OCI-LY3 (cell line): ENCODE results near the gene MYL4.
"Not testable (repeated sequence)": the region's sequence is repeated elsewhere in the genome, so short reads cannot be mapped to it uniquely, and the experiment has no call there.

Source experiments
- H2AFZ ChIP-seq: fragments of 200-600, 300-600 bp; shearing (Covaris generic); 2 replicates; pipeline ENCODE4 v1.6.0; 2014; ENCODE audit warnings: antibody characterized with exemption, low read depth, low read length
- H3K27ac ChIP-seq: fragments of 200-600, 300-600 bp; sonication (generic); 2 replicates; pipeline ENCODE4 v1.5.1; 2014; ENCODE audit warnings: mild to moderate bottlenecking, low read length, moderate library complexity, mixed read lengths
- H3K27me3 ChIP-seq: fragments of 200-600, 300-600 bp; sonication (generic); 2 replicates; pipeline ENCODE4 v1.6.1; 2014; ENCODE audit warnings: low read depth, low read length, mixed read lengths
- H3K36me3 ChIP-seq: fragments of 200-600, 300-600 bp; sonication (generic); replicated peaks from 2 replicates; pipeline ENCODE3; 2014; ENCODE audit warnings: low read depth, low read length, mixed read lengths
- H3K4me1 ChIP-seq: fragments of 300-600, 200-600 bp; sonication (generic); 2 replicates; pipeline ENCODE4 v1.6.1; 2014; ENCODE audit warnings: low read length, mixed read lengths
- H3K4me2 ChIP-seq: fragments of 200-600, 300-600 bp; sonication (generic); 2 replicates; pipeline ENCODE4 v1.6.1; 2014; ENCODE audit warnings: low read length, mixed read lengths
- H3K4me3 ChIP-seq: fragments of 300-600, 200-600 bp; sonication (generic); 2 replicates; pipeline ENCODE4 v1.5.1; 2014; ENCODE audit warnings: antibody characterized with exemption, mild to moderate bottlenecking, low read length, moderate library complexity
- H3K79me2 ChIP-seq: fragments of 300-600, 200-600 bp; shearing (Covaris generic); 2 replicates; pipeline ENCODE4 v1.6.1; 2014; ENCODE audit warnings: mild to moderate bottlenecking, low read length, mixed read lengths
- H3K9ac ChIP-seq: fragments of 300-600, 200-600 bp; shearing (Covaris generic); 2 replicates; pipeline ENCODE4 v1.6.0; 2014; ENCODE audit warnings: mild to moderate bottlenecking, low read length, moderate library complexity
- H3K9me3 ChIP-seq: fragments of 200-600, 300-600 bp; shearing (Covaris generic); 2 replicates; pipeline ENCODE4 v1.6.1; 2014; ENCODE audit warnings: low read length, mixed read lengths; ENCODE audit not compliant: insufficient read depth
- H4K20me1 ChIP-seq: fragments of 200-600, 300-600 bp; sonication (generic); 2 replicates; pipeline ENCODE4 v1.6.1; 2016; ENCODE audit warnings: low read length, mixed read lengths; ENCODE audit not compliant: insufficient read depth
- CTCF ChIP-seq: fragments of 200-600, 300-600 bp; sonication (generic); IDR thresholded peaks from 2 replicates; pipeline ENCODE4 v1.5.1; 2014; ENCODE audit warnings: antibody characterized with exemption, low read length, low read depth
- EZH2phosphoT487 ChIP-seq: fragments of 200-600 bp; shearing (Covaris generic); IDR thresholded peaks from 2 replicates; pipeline ENCODE4 v1.6.1; 2018; ENCODE audit warnings: antibody characterized with exemption, mixed run types, low read depth

Gene MYL4

GRCh38 chr17:47208744-47209488 lies at the start of gene MYL4:
Gene MYL4 (plus strand): TSS chr17:47209348. CDS start chr17:47209423, 75 bp downstream.
- H2AFZ ChIP-seq, result no peak within 1 kb of the TSS
- TF ChIP-seq EZH2phosphoT487, result no peak
- no peak for TF ChIP-seq CTCF
- H4K20me1 ChIP-seq, result no peaks in the 10 kb centered on the region
- H3K9ac ChIP-seq, result no peak within 1 kb of the TSS
- no peaks in the 10 kb centered on the region for H3K36me3 ChIP-seq
- H3K9me3 ChIP-seq, result no peaks in the 10 kb centered on the region; the same call in 1 of the 2 replicates
- H3K27ac ChIP-seq, result no peak within 1 kb of the TSS
- peaks cover 3% of the 10 kb centered on the region; the same call in 1 of the 2 replicates for H3K27me3 ChIP-seq
- H3K4me1 ChIP-seq, result peaks cover 49% of the 10 kb centered on the region
- no peaks in the 10 kb centered on the region for H3K79me2 ChIP-seq
- H3K4me3 ChIP-seq, result no peak within 1 kb of the TSS
- no peak within 1 kb of the TSS for H3K4me2 ChIP-seq

- H3K27me3 ChIP-seq, result no peaks in the 10 kb centered on the region
- H4K20me1 ChIP-seq, result no peaks in the 10 kb centered on the region
- peaks cover 27% of the 10 kb centered on the region for H3K36me3 ChIP-seq
- H3K27ac ChIP-seq, result peak overlapping the region; percentile 22
- no peak for TF ChIP-seq CTCF
- no peak for TF ChIP-seq EZH2phosphoT487
- no peaks in the 10 kb centered on the region for H3K79me2 ChIP-seq
- no peaks in the 10 kb centered on the region for H3K9me3 ChIP-seq
- H3K4me1 ChIP-seq, result peaks cover 18% of the 10 kb centered on the region
- no peak overlapping the region for H2AFZ ChIP-seq
- H3K9ac ChIP-seq, result no peak overlapping the region
- H3K4me2 ChIP-seq, result peak overlapping the region; percentile 32; the same call in 1 of the 2 replicates
- no peak overlapping the region for H3K4me3 ChIP-seq
Measured at GRCh38 chr17:47162013-47162622, 47.0 kb upstream of the MYL4 start.

- Histone ChIP-seq H3K79me2 (0 out of 2 replicates have a peak, but pooled peaks cover 6% of the 10 kb centered on the region), H3K4me3 (no peak overlapping the region), H3K27ac (no peak overlapping the region), H3K36me3 (peaks cover 34% of the 10 kb centered on the region), H2AFZ (no peak overlapping the region), H3K9me3 (no peaks in the 10 kb centered on the region), H4K20me1 (no peaks in the 10 kb centered on the region), H3K27me3 (no peaks in the 10 kb centered on the region), H3K4me2 (no peak overlapping the region), H3K4me1 (peaks cover 6% of the 10 kb centered on the region; the same call in 1 of the 2 replicates), H3K9ac (no peak overlapping the region)
- no peak for TF ChIP-seq EZH2phosphoT487
- TF ChIP-seq CTCF, result no peak
Measured at GRCh38 chr17:47164263-47164662, 44.9 kb upstream of the MYL4 start.

- H3K36me3 ChIP-seq, result peaks cover 31% of the 10 kb centered on the region
- H3K9me3 ChIP-seq, result no peaks in the 10 kb centered on the region
- H4K20me1 ChIP-seq, result no peaks in the 10 kb centered on the region
- no peak overlapping the region for H3K4me3 ChIP-seq
- TF ChIP-seq EZH2phosphoT487, result no peak
- TF ChIP-seq CTCF, result no peak
- peaks cover 6% of the 10 kb centered on the region; the same call in 1 of the 2 replicates for H3K4me1 ChIP-seq
- no peak overlapping the region for H3K27ac ChIP-seq
- no peak overlapping the region for H2AFZ ChIP-seq
- H3K9ac ChIP-seq, result no peak overlapping the region
- H3K27me3 ChIP-seq, result no peaks in the 10 kb centered on the region
- H3K4me2 ChIP-seq, result no peak overlapping the region
- peaks cover 9% of the 10 kb centered on the region for H3K79me2 ChIP-seq
Measured at GRCh38 chr17:47165137-47165536, 44.0 kb upstream of the MYL4 start.

- H3K9ac ChIP-seq, H3K4me3 ChIP-seq, H3K27ac ChIP-seq, H3K4me1 ChIP-seq, H3K4me2 ChIP-seq, H2AFZ ChIP-seq, H3K27me3 ChIP-seq, H3K9me3 ChIP-seq, H4K20me1 ChIP-seq: not testable (repeated sequence)
- peaks cover 30% of the 10 kb centered on the region for H3K36me3 ChIP-seq
- peaks cover 25% of the 10 kb centered on the region for H3K79me2 ChIP-seq
Measured at GRCh38 chr17:47166854-47167253, 42.3 kb upstream of the MYL4 start.

GRCh38 chr17:47168896-47169295 lies 40.3 kb upstream of the MYL4 start:
- H3K9ac ChIP-seq, H3K4me3 ChIP-seq, H2AFZ ChIP-seq, H3K4me2 ChIP-seq, H3K4me1 ChIP-seq, H3K27ac ChIP-seq, H3K27me3 ChIP-seq, H3K9me3 ChIP-seq, H4K20me1 ChIP-seq: not testable (repeated sequence)
- Histone ChIP-seq H3K36me3 (peaks cover 29% of the 10 kb centered on the region), H3K79me2 (peaks cover 43% of the 10 kb centered on the region)
